OCI-LY7 (cell line): ENCODE data around the gene ZNF436.

Source experiments
- CTCF ChIP-seq: fragments of 200-600 bp; sonication (generic); conservative IDR thresholded peaks from 2 replicates; pipeline ENCODE4 v1.5.1; 2014; ENCODE audit warnings: mild to moderate bottlenecking, antibody characterized with exemption, low read length, moderate library complexity, mixed read lengths
- EZH2phosphoT487 ChIP-seq: fragments of 200-600 bp; sonication (generic); IDR thresholded peaks from 2 replicates; pipeline ENCODE4 v1.6.1; 2018; ENCODE audit warnings: low read depth, borderline replicate concordance, mild to moderate bottlenecking, mixed run types, antibody characterized with exemption, low read length, moderate library complexity, mixed read lengths

GRCh38 chr1:23395154-23395724, 25.6 kb upstream of the ZNF436 start:
- TF ChIP-seq CTCF (no peak), EZH2phosphoT487 (no peak)
